Neural crest cell (in vitro differentiated cells): ENCODE results near the gene FDXR. TPM values are rescaled to one million over a fixed set of nuclear protein-coding genes. Genes with fewer than 3 reads are reported as not detected.
A peak's percentile ranks its signal among the peaks of the same experiment; 100 is the strongest.

Experiments used
- DNase-seq: peaks from one replicate; pipeline ENCODE4 v3.0.0; 2021; ENCODE audit warnings: low read depth, mixed read lengths, low spot score
- H3K27ac Mint-ChIP-seq: one replicate; pipeline ENCODE4 v1.8.0; 2021; ENCODE audit warnings: mild to moderate bottlenecking, mixed read lengths; ENCODE audit not compliant: unreplicated experiment
- H3K27me3 Mint-ChIP-seq: 2 replicates; pipeline ENCODE4 v1.8.0; 2021; ENCODE audit warnings: low read depth, mild to moderate bottlenecking, mixed read lengths
- H3K36me3 Mint-ChIP-seq: 2 replicates; pipeline ENCODE4 v1.8.0; 2021; ENCODE audit warnings: low read depth, mild to moderate bottlenecking, mixed read lengths
- H3K4me1 Mint-ChIP-seq: 2 replicates; pipeline ENCODE4 v1.8.0; 2021; ENCODE audit warnings: mixed read lengths
- H3K4me3 Mint-ChIP-seq: one replicate; pipeline ENCODE4 v1.8.0; 2021; ENCODE audit warnings: mild to moderate bottlenecking, mixed read lengths
- H3K9me3 Mint-ChIP-seq: 2 replicates; pipeline ENCODE4 v1.8.0; 2021; ENCODE audit warnings: mixed read lengths
- total RNA-seq: library from RNA; stranded (reverse); gene quantifications from 2 replicates; pipeline ENCODE4 v1.2.1, GENCODE V29; 2021
- TF ChIP-seq, protein P1 (sequence below): fragments of 200-600 bp; sonication (generic); conservative IDR thresholded peaks from 2 replicates; pipeline ENCODE4 v1.5.0; 2021; ENCODE audit warnings: antibody characterized with exemption, mild to moderate bottlenecking

Gene FDXR
- total RNA-seq, 1 donor from 2014 or later = 14.8 TPM

- Mint-ChIP-seq H3K36me3 (no peaks in the 10 kb centered on the region), H3K4me1 (peaks cover 16% of the 10 kb centered on the region), H3K27me3 (peaks cover 35% of the 10 kb centered on the region), H3K4me3 (no peak overlapping the region), H3K27ac (no peak overlapping the region), H3K9me3 (no peaks in the 10 kb centered on the region)
- no peak for DNase-seq
- TF ChIP-seq, protein P1, sequence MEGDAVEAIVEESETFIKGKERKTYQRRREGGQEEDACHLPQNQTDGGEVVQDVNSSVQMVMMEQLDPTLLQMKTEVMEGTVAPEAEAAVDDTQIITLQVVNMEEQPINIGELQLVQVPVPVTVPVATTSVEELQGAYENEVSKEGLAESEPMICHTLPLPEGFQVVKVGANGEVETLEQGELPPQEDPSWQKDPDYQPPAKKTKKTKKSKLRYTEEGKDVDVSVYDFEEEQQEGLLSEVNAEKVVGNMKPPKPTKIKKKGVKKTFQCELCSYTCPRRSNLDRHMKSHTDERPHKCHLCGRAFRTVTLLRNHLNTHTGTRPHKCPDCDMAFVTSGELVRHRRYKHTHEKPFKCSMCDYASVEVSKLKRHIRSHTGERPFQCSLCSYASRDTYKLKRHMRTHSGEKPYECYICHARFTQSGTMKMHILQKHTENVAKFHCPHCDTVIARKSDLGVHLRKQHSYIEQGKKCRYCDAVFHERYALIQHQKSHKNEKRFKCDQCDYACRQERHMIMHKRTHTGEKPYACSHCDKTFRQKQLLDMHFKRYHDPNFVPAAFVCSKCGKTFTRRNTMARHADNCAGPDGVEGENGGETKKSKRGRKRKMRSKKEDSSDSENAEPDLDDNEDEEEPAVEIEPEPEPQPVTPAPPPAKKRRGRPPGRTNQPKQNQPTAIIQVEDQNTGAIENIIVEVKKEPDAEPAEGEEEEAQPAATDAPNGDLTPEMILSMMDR = no peak
Observed at GRCh38 chr17:74842146-74842598, 30.6 kb downstream of the FDXR start.

DNA sequence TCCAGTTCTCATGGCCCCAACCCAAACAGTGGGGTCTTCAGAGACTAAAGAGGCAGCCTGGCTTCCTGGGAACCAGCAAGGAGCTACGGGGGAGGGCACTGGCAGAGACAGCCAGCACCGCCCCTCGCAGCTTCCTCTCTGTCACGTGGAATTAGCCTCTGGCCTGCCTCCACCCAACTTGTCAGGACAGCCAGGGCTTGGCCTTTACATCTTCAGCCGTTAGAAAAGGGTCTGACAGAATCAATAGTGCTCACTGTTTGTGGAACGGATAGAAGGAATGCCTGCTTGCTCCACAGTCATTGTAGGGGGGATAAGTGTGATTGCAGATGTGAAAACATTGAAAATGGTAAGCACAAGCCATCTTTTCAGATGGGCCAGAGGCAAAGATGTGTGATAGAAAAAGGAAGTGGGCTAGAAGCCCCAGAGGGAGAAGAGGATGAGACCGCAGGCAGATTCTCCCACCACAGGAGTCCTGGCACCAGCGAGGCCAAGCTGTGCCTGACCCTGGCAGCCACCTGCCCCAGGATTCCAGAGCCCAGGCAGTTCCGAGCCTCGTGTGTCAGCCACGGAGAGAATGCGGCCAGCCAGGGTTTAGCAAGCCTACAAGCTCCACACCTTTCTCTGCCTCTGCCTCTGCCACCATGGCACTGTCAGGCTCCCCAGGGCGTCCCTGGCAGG lies 31.7 kb downstream of the FDXR start:
- H3K36me3 Mint-ChIP-seq = peaks cover 1% of the 10 kb centered on the region
- H3K9me3 Mint-ChIP-seq = no peaks in the 10 kb centered on the region
- no peak for DNase-seq
- peak overlapping the region; percentile 58 for H3K4me3 Mint-ChIP-seq
- no peak overlapping the region for H3K27ac Mint-ChIP-seq
- H3K27me3 Mint-ChIP-seq = peaks cover 35% of the 10 kb centered on the region
- TF ChIP-seq, protein P1 = no peak
- H3K4me1 Mint-ChIP-seq = peaks cover 16% of the 10 kb centered on the region

DNA sequence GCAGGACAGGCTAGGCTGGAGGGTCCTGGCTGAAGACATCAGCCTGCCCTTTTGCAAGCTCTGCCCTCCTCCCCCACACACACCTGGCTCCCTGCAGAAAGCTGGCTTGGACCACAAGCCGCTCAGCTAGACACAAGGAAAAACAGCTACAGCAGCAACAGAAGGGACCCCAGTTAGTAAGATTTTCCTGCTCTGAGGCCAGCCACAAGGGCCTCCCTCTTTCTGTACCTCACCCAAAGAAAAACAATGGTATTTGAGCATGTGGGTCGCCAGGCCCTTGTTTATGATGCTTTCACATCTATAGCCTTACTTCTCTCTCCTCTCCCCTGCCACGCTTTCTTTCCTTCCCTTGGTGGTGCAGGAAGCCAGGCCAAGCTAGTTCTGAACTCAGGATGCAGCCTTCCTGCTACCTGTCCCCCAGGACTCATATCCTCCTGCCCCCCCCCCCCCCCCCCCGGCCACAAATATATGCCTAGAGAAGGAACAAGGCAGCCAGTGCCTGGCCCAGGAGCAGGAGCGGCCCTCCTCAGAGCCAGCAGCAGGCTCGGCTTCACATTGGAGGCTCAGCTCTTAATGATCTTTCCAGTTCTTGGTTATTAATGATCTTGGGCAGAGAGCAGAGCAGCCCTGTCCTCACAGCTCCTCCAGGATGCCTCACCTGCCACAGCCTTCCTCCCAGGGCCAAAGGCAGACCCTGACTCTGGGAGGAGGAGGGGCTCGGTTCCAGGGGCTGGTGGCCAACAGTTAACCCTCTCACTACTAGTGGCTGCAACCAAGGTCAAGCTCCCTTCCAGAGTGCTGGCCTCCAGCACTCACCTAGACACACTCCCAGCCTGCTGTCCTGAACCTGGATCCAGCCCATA lies 32.6 kb downstream of the FDXR start:
- TF ChIP-seq, protein P1 = no peak
- peaks cover 28% of the 10 kb centered on the region for H3K27me3 Mint-ChIP-seq
- no peak overlapping the region for H3K27ac Mint-ChIP-seq
- H3K9me3 Mint-ChIP-seq = no peaks in the 10 kb centered on the region
- peak overlapping the region; percentile 44 for H3K4me3 Mint-ChIP-seq
- H3K36me3 Mint-ChIP-seq = peaks cover 4% of the 10 kb centered on the region
- no peak for DNase-seq
- H3K4me1 Mint-ChIP-seq = peaks cover 16% of the 10 kb centered on the region

- no peak overlapping the region for H3K27ac Mint-ChIP-seq
Observed at GRCh38 chr17:74838274-74838673, 34.5 kb downstream of the FDXR start.

GRCh38 chr17:74836691-74837467 lies 35.9 kb downstream of the FDXR start:
- TF ChIP-seq, protein P1 = no peak
- H3K27me3 Mint-ChIP-seq = peaks cover 8% of the 10 kb centered on the region
- H3K4me3 Mint-ChIP-seq = no peak overlapping the region
- no peaks in the 10 kb centered on the region for H3K9me3 Mint-ChIP-seq
- no peak for DNase-seq
- peaks cover 19% of the 10 kb centered on the region for H3K4me1 Mint-ChIP-seq
- peaks cover 4% of the 10 kb centered on the region for H3K36me3 Mint-ChIP-seq
- no peak overlapping the region for H3K27ac Mint-ChIP-seq

More at GRCh38 chr17:74838274-74838673, 34.5 kb downstream of the FDXR start:
- TF ChIP-seq, protein P1 = no peak
- H3K36me3 Mint-ChIP-seq = peaks cover 4% of the 10 kb centered on the region
- H3K4me1 Mint-ChIP-seq = peaks cover 22% of the 10 kb centered on the region
- H3K27me3 Mint-ChIP-seq = peaks cover 13% of the 10 kb centered on the region
- H3K9me3 Mint-ChIP-seq = no peaks in the 10 kb centered on the region
- no peak overlapping the region for H3K4me3 Mint-ChIP-seq
- DNase-seq = no peak
